Measurements from ENCODE around the gene SLIT2.

Gene SLIT2

DNA sequence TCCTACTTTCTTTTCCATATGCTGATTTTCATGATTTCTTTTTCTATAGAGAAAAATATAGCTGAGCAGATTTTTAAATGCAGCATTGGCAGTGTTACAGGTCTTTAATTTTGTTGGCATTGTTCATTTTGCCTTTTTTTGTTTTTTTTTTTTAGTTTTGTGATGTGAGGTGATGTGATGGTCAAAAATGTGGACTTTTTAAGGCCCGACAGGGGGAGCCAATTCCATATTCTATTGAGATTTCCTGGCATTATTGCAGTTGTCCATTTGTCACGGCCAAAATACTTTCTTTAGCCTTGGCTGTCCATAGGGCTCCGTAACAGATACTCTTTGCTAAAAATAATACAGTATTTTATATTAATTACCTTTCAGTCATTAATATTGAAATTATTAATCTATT is 47.8 kb downstream of the SLIT2 start:
- DNase-seq (ENCODE audit: low read depth in 1 of 2, low spot score in 1 of 2) = no peak

GRCh38 chr4:20301161-20301560 is 49.5 kb downstream of the SLIT2 start:
- DNase-seq (ENCODE audit: low read depth in 1 of 2, low spot score in 1 of 2) = no peak

Data from stimulated activated CD4-positive, alpha-beta T cell treated with anti-CD3 and anti-CD28 coated beads, Interleukin-15, amount 100 ng/mL, for 1 hour (primary cell).